Adrenal gland (tissue), 12 donors: ENCODE data around the gene TGIF1. TPM values are rescaled to one million over a fixed set of nuclear protein-coding genes. Genes with fewer than 3 reads are reported as not detected.

Source experiments
- DNase-seq, 7 donors: peaks; one replicate each; pipeline ENCODE4 v3.0.0-alpha.2; 2019 to 2020
- H3K27ac ChIP-seq, 5 donors: fragments of 200-600 bp; sonication (generic) in 4 of 5; 1 replicate in 3 of 5; 2 replicates in 2 of 5; pipeline versions ENCODE4 v1.5.1 to v1.8.0; 2016 to 2020; ENCODE audit warnings: mild to moderate bottlenecking in 1 of 5
- H3K27me3 ChIP-seq: fragments of 200-600 bp; 2 replicates; pipeline ENCODE4 v1.8.0; 2021
- H3K36me3 ChIP-seq, 2 donors: fragments of 200-600 bp; replicated peaks in 1 of 2; 1 replicate in 1 of 2; 2 replicates in 1 of 2; pipeline versions ENCODE4 v1.5.1 to v1.8.0; 2018 to 2022
- H3K4me1 ChIP-seq, 2 donors: fragments of 200-600 bp; replicated peaks in 1 of 2; 1 replicate in 1 of 2; 2 replicates in 1 of 2; pipeline versions ENCODE4 v1.5.1 to v1.8.0; 2018 to 2021
- H3K4me3 ChIP-seq, 4 donors: fragments of 200-600 bp; sonication (generic) in 3 of 4; one replicate each; pipeline ENCODE4 v1.5.1; 2016 to 2018
- H3K9me3 ChIP-seq, 3 donors: fragments of 200-600 bp; sonication (generic) in 1 of 3; replicated peaks in 1 of 3; 1 replicate in 2 of 3; 2 replicates in 1 of 3; pipeline versions ENCODE4 v1.5.1 to v1.8.0; 2016 to 2021
- CTCF ChIP-seq, 6 experiments: fragments of 450-650 bp in 4 of 6; fragments of 200-600 bp in 2 of 6; sonication (generic) in 1 of 6; IDR thresholded peaks; 1 replicate in 5 of 6; 2 replicates in 1 of 6; pipeline versions ENCODE4 v1.5.1 to v1.8.0; 2016 to 2021; ENCODE audit warnings: antibody characterized with exemption in 6 of 6, mild to moderate bottlenecking in 2 of 6, moderate library complexity in 1 of 6
- POLR2A ChIP-seq, 2 donors: fragments of 450-650 bp; IDR thresholded peaks; one replicate each; pipeline ENCODE4 v1.6.1; 2017; ENCODE audit warnings: antibody characterized with exemption in 2 of 2, mild to moderate bottlenecking in 2 of 2, moderate library complexity in 1 of 2
- WGBS, 4 donors: extraction: QIAGEN DNeasy Blood & Tissue Kit in 2 of 4; methylation state at CpG; one replicate each; pipeline versions ENCODE4 v1.1.5 to v1.1.7; 2013 to 2017; 5-methylcytosine and 5-hydroxymethylcytosine counted together
- intact Hi-C, 2 donors: fragments of 100-400 bp; cut with DNase I; formaldehyde crosslinking; loops; one replicate each; pipeline versions ENCODE4 v1.14.1 to v1.15.0; 2022 to 2023
- polyA plus RNA-seq, 3 donors: library from polyadenylated mRNA; stranded (reverse); fragments of 200-250 nt in 2 of 3; fragments of 350-450 nt in 1 of 3; fragmentation: Illumina TruSeq in 1 of 3; extraction: RNeasy Lipid Tissue Mini Kit (QIAGEN cat#74804) in 1 of 3; gene quantifications; one replicate each; pipeline ENCODE4 v1.2.3, GENCODE V29; 2013 to 2014
- total RNA-seq, 9 donors: library from RNA; depleted of rRNA in 4 of 9; stranded (reverse); fragments of >200 nt in 4 of 9; fragments of 120-200 nt in 1 of 9; fragmentation: NEBNext Ultra II Directional in 1 of 9; extraction: Animal tissue kit (Norgen Biotek cat#: 25700) in 1 of 9; gene quantifications; one replicate each; pipeline versions ENCODE4 v1.1.0 to v1.2.4, GENCODE V29; 2013 to 2023
- donor health status: healthy with polysubstance abuse.
- donor health status: Bipolar disorder and iron deficiency.
- donor health status: DM: yes; HTN: yes; CAD: no.
- donor health status: DM: no; HTN: no; CAD: no.
- donor health status: DM: no; HTN: no; CAD: no.
- donor health status: DM: yes; HTN: yes; CAD: no.

TGIF1 gene
- total and polyA plus RNA-seq, 12 donors = 25.7 to 83.1 (median 56.7) TPM

- peak in 4 of 7 donors; percentile 25 to 68 (median 50) for DNase-seq
- WGBS, 4 donors = 47 to 64% (median 55%) methylated on average over 5 of the region's 5 CpGs
- Histone ChIP-seq H3K4me1 (no peaks in the 10 kb centered on the region), H3K9me3 (no peaks in the 10 kb centered on the region), H3K36me3 (no peaks in the 10 kb centered on the region), H3K4me3 (no peak overlapping the region), H3K27me3 (no peaks in the 10 kb centered on the region), H3K27ac (no peak overlapping the region)
- TF ChIP-seq POLR2A (IDR thresholded peaks at IDR 0.05) (no peak), CTCF (IDR thresholded peaks at IDR 0.05) (no peak)
- intact Hi-C loops = no loop called here
Measured at GRCh38 chr18:3427944-3428343, 22.0 kb upstream of the TGIF1 start.

- Histone ChIP-seq H3K4me3 (no peak overlapping the region), H3K27ac (no peak overlapping the region), H3K4me1 (no peaks in the 10 kb centered on the region), H3K27me3 (no peaks in the 10 kb centered on the region), H3K36me3 (no peaks in the 10 kb centered on the region), H3K9me3 (no peaks in the 10 kb centered on the region)
- no peak for DNase-seq
- TF ChIP-seq CTCF (IDR thresholded peaks at IDR 0.05) (no peak), POLR2A (IDR thresholded peaks at IDR 0.05) (no peak)
- WGBS, 4 donors = 92 to 99% (median 95%) methylated on average over 3 of the region's 3 CpGs
- intact Hi-C loops = no loop called here
Measured at GRCh38 chr18:3429121-3429520, 20.9 kb upstream of the TGIF1 start.

GRCh38 chr18:3434685-3435084 is 15.3 kb upstream of the TGIF1 start:
- Histone ChIP-seq H3K27ac (no peak overlapping the region), H3K36me3 (no peaks in the 10 kb centered on the region), H3K4me1 (no peaks in the 10 kb centered on the region), H3K9me3 (no peaks in the 10 kb centered on the region), H3K4me3 (no peak overlapping the region), H3K27me3 (no peaks in the 10 kb centered on the region)
- no peak for DNase-seq
- TF ChIP-seq POLR2A (IDR thresholded peaks at IDR 0.05) = no peak
- no peak for TF ChIP-seq CTCF (IDR thresholded peaks at IDR 0.05)
- 67 to 80% (median 75%) methylated on average over 4 of the region's 4 CpGs for WGBS, 4 donors
- intact Hi-C loops = no loop called here

GRCh38 chr18:3440341-3440740 is 9.6 kb upstream of the TGIF1 start:
- Histone ChIP-seq H3K4me1 (no peaks in the 10 kb centered on the region), H3K9me3 (no peaks in the 10 kb centered on the region), H3K36me3 (no peaks in the 10 kb centered on the region), H3K4me3 (no peak overlapping the region), H3K27me3 (no peaks in the 10 kb centered on the region), H3K27ac (no peak overlapping the region)
- TF ChIP-seq POLR2A (IDR thresholded peaks at IDR 0.05) (no peak), CTCF (IDR thresholded peaks at IDR 0.05) (no peak)
- 85 to 97% (median 95%) methylated on average over 5 of the region's 5 CpGs for WGBS, 4 donors
- DNase-seq = no peak
- intact Hi-C loops = loop anchor here in 1 of 2 donors (5.0 kb wide), 1 partner anchor 227 kb away; no protein-coding TSS in a partner anchor
